ENCODE measurements around the gene NACC2. TPM values are rescaled to one million over a fixed set of nuclear protein-coding genes. Genes with fewer than 3 reads are reported as not detected.
"Not testable (repeated sequence)": the region's sequence is repeated elsewhere in the genome, so short reads cannot be mapped to it uniquely, and the experiment has no call there.

NACC2 gene
- total and polyA plus RNA-seq, 9 of the 15 experiments (the other 6 are each of a cell fraction or from before 2014, with no cell fraction given), result 0.70 to 25.1 (median 5.6) TPM

GRCh38 chr9:136062657-136063439 is 32.2 kb downstream of the NACC2 start (continued):
- no peak for TF ChIP-seq MNT (conservative IDR thresholded peaks at IDR 0.05)
- TF ChIP-seq, protein P1, sequence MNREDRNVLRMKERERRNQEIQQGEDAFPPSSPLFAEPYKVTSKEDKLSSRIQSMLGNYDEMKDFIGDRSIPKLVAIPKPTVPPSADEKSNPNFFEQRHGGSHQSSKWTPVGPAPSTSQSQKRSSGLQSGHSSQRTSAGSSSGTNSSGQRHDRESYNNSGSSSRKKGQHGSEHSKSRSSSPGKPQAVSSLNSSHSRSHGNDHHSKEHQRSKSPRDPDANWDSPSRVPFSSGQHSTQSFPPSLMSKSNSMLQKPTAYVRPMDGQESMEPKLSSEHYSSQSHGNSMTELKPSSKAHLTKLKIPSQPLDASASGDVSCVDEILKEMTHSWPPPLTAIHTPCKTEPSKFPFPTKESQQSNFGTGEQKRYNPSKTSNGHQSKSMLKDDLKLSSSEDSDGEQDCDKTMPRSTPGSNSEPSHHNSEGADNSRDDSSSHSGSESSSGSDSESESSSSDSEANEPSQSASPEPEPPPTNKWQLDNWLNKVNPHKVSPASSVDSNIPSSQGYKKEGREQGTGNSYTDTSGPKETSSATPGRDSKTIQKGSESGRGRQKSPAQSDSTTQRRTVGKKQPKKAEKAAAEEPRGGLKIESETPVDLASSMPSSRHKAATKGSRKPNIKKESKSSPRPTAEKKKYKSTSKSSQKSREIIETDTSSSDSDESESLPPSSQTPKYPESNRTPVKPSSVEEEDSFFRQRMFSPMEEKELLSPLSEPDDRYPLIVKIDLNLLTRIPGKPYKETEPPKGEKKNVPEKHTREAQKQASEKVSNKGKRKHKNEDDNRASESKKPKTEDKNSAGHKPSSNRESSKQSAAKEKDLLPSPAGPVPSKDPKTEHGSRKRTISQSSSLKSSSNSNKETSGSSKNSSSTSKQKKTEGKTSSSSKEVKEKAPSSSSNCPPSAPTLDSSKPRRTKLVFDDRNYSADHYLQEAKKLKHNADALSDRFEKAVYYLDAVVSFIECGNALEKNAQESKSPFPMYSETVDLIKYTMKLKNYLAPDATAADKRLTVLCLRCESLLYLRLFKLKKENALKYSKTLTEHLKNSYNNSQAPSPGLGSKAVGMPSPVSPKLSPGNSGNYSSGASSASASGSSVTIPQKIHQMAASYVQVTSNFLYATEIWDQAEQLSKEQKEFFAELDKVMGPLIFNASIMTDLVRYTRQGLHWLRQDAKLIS (CRISPR knock-in tag; IDR thresholded peaks at IDR 0.05), result no peak
- TF ChIP-seq FOXJ3 (CRISPR knock-in tag; IDR thresholded peaks at IDR 0.05), result no peak
- TF ChIP-seq SUPT5H (IDR thresholded peaks at IDR 0.05), result no peak
- TF ChIP-seq FUS (optimal IDR thresholded peaks at IDR 0.05; ENCODE audit: low read depth, low read length), result no peak
- TF ChIP-seq ZNF140 (CRISPR knock-in tag; IDR thresholded peaks at IDR 0.05), result no peak
- no peak for TF ChIP-seq PRPF4 (IDR thresholded peaks at IDR 0.05; ENCODE audit: insufficient read depth, low read depth, low read length, poor library complexity, severe bottlenecking)
- TF ChIP-seq KDM2B (CRISPR knock-in tag; IDR thresholded peaks at IDR 0.05), result no peak
- TF ChIP-seq POU5F1 (IDR thresholded peaks at IDR 0.05; ENCODE audit: borderline replicate concordance, low read depth, low read length, partially characterized antibody), result no peak
- no peak for TF ChIP-seq WHSC1 (IDR thresholded peaks at IDR 0.05; ENCODE audit: low read length)
- TF ChIP-seq MTA2 (IDR thresholded peaks at IDR 0.05; ENCODE audit: low read depth), result no peak

DNA sequence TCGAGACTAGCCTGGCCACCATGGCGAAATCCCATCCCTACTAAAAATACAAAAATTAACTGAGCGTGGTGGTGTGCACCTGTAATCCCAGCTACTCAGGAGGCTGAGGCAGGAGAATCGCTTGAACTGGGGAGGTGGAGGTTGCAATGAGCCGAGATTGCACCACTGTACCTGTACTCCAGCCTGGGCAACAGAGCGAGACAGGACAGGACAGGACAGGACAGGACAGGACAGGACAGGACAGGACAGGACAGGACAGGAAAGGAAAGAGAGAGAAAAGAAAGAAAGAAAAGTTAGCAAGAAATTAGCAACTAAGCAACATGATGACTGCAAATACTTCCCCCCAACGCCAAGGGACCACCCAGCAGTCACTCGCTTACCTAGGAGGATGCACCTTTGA is 33.2 kb downstream of the NACC2 start:
- Histone ChIP-seq H3K36me3 (ENCODE audit: control insufficient read depth, insufficient read depth, low read length) (peaks cover 26% of the 10 kb centered on the region; the same call in 1 of the 3 replicates), H4K20me1 (replicated peaks; ENCODE audit: control insufficient read depth, insufficient read depth, low read length) (peaks cover 15% of the 10 kb centered on the region; the same call in 1 of the 2 replicates), H3K79me2 (ENCODE audit: control insufficient read depth, insufficient read depth, low read length) (peaks cover 83% of the 10 kb centered on the region), H3K4me1 (replicated peaks in 1 of 2; ENCODE audit: control insufficient read depth in 2 of 2, insufficient read depth in 2 of 2, low read length in 2 of 2) (peaks cover 0 to 43% of the 10 kb centered on the region in 2 experiments; a peak in 2 of 5 replicates)
- H3K4me2 ChIP-seq (ENCODE audit: insufficient read depth, low read length); H3K9me1 ChIP-seq (ENCODE audit: control insufficient read depth, insufficient read depth, low read length); CTCF ChIA-PET (ENCODE audit: low intra/inter-chr PET ratio); H2AFZ ChIP-seq (ENCODE audit: low read depth, low read length); ATAC-seq; DNase-seq (ENCODE audit: extremely low read depth in 1 of 4, low spot score in 3 of 4); H3K4me3 ChIP-seq; H3K9ac ChIP-seq (ENCODE audit: insufficient read depth in 1 of 2, low read depth in 2 of 2, low read length in 2 of 2); H3K9me3 ChIP-seq (replicated peaks; ENCODE audit: control insufficient read depth, insufficient read depth, low read depth, low read length); FAIRE-seq; H3K27me3 ChIP-seq (ENCODE audit: control insufficient read depth in 2 of 2, insufficient read depth in 2 of 2, low read length in 2 of 2); BruUV-seq (replicated peaks); intact Hi-C loops (cut with micrococcal nuclease); H3K27ac ChIP-seq (ENCODE audit: extremely low read depth, low read depth, low read length): not testable (repeated sequence)
- POLR2A ChIA-PET, result interaction anchor here (0.8 kb wide), 1 partner anchor 12 kb away, joined by 3 read pairs; no protein-coding TSS in a partner anchor
- in situ Hi-C loops (cut with MboI), result loop anchor here (5.0 kb wide), 1 partner anchor 40 kb away; no protein-coding TSS in a partner anchor
- 100% methylated on average over 7 of the region's 8 CpGs for WGBS (ENCODE audit: insufficient coverage, low coverage, missing lambda C conversion rate)

All from K562 (cell line).